Testis (tissue), 2 donors: ENCODE results near the gene PSD4.

Experiments
- POLR2A ChIP-seq: fragments of 450-650 bp; IDR thresholded peaks from one replicate; pipeline ENCODE4 v1.6.1; 2017; ENCODE audit warnings: antibody characterized with exemption, mild to moderate bottlenecking, moderate library complexity
- TF ChIP-seq, protein P1 (sequence below), 3 experiments: fragments of 450-650 bp in 2 of 3; fragments of 200-600 bp in 1 of 3; sonication (generic) in 1 of 3; IDR thresholded peaks; one replicate each; pipeline ENCODE4 v1.5.1; 2016 to 2019; ENCODE audit warnings: antibody characterized with exemption in 3 of 3, mild to moderate bottlenecking in 2 of 3, moderate library complexity in 1 of 3

DNA sequence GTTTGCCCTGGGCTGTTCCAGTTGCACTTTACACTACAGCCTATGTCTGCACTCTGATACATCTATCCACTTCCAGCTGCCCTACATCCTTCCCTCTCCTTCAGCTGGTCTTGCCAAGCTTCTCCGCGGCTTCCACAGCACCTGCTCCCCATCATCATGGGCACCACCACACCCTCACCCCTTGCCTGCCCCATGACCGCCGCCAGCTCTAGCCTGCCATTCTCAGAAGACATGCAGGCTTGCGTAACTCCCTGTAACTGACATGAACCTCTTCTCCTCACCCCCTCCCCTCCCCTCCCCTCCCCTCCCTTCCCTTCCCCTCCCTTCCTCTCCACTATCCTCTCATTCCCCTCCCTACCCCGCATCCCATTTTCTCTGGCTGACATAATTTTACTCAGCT lies 59.0 kb downstream of the PSD4 start:
- TF ChIP-seq, protein P1, sequence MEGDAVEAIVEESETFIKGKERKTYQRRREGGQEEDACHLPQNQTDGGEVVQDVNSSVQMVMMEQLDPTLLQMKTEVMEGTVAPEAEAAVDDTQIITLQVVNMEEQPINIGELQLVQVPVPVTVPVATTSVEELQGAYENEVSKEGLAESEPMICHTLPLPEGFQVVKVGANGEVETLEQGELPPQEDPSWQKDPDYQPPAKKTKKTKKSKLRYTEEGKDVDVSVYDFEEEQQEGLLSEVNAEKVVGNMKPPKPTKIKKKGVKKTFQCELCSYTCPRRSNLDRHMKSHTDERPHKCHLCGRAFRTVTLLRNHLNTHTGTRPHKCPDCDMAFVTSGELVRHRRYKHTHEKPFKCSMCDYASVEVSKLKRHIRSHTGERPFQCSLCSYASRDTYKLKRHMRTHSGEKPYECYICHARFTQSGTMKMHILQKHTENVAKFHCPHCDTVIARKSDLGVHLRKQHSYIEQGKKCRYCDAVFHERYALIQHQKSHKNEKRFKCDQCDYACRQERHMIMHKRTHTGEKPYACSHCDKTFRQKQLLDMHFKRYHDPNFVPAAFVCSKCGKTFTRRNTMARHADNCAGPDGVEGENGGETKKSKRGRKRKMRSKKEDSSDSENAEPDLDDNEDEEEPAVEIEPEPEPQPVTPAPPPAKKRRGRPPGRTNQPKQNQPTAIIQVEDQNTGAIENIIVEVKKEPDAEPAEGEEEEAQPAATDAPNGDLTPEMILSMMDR (IDR thresholded peaks at IDR 0.05): no peak
- no peak for TF ChIP-seq POLR2A
